DMS153 treated with DMSO at 0.1 percent for 48 hours (cell line): Measurements from ENCODE around the gene CCDC85C.

ENCODE experiments used
- DNase-seq: peaks from one replicate; lab custom pipeline; 2025; ENCODE audit not compliant: unreplicated experiment; lab: John Stamatoyannopoulos, UW

Gene CCDC85C

GRCh38 chr14:99452968-99453367 is 151.0 kb downstream of the CCDC85C start:
- no peak for DNase-seq

- no peak for DNase-seq
Observed at GRCh38 chr14:99451234-99451633, 152.8 kb downstream of the CCDC85C start.

- DNase-seq: no peak
Observed at GRCh38 chr14:99450266-99450665, 153.7 kb downstream of the CCDC85C start.
